ENCODE measurements around the gene DUSP9.

Gene DUSP9

DNA sequence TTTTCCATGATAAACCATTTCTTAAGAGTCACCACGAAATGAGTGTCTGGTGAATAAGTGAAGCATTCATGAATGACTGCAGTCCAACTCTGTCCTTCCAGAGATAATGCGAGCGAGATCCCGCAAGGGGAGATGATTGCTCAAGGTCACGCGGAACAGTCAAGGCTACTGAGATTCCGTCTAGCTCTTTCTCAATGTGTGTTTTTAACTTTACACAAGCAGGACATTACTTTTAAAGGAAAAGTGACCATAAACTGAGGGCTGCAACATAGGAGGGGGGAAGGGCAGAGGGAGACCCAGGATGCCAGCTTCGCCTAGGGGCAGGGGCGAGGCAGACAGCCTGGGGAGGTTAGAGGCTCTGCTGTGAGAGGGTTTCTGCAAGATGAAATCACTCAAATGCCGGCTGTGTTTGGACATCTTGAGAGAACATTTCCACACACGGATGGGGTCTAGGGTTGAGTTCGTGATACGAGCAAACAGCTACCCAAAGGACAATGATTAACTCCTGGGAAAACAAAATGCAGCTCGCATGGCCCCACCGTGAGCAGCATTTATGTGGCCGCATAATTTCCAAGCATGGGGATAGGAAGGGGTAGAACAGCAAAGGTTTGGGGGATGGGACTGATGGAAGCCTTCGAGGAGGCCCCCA is 24.2 kb upstream of the DUSP9 start:
- DNase-seq (ENCODE audit: low read depth in 2 of 2): no peak

DNA sequence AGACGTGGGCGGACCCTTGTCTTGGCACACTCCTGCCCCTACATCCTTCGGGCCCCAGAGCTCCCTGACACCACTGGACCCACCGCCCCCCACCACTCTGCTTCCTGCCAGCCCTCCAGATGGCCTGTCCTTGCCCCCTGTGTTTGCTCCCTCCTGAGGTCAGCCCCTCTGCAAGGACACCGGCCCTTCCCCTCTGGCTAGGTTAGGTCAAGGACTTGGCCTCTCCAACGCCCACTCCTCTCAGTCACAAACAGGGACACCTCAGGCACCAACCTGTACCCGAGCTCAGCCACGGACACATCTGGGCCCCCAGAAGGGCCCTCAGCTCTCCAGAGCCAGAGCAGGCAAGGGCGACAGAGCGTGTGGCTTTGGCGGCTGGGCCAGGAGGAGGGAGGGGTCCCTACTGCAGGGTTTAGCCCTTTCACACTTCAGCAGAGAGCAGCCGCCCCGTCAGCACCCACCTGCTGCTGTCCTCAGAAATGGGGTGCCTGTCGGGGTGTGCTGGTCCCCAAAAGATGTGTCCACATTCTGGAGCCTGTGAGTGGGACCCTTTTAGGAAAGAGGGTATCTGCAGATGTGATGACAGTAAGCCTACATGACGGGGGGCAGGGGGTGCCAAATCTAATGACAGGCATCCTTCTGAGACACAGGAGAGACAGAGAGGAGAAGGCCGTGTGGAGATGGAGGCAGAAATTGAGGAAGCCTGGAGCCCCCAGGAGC is 23.5 kb upstream of the DUSP9 start:
- DNase-seq (ENCODE audit: low read depth in 2 of 2): no peak

DNA sequence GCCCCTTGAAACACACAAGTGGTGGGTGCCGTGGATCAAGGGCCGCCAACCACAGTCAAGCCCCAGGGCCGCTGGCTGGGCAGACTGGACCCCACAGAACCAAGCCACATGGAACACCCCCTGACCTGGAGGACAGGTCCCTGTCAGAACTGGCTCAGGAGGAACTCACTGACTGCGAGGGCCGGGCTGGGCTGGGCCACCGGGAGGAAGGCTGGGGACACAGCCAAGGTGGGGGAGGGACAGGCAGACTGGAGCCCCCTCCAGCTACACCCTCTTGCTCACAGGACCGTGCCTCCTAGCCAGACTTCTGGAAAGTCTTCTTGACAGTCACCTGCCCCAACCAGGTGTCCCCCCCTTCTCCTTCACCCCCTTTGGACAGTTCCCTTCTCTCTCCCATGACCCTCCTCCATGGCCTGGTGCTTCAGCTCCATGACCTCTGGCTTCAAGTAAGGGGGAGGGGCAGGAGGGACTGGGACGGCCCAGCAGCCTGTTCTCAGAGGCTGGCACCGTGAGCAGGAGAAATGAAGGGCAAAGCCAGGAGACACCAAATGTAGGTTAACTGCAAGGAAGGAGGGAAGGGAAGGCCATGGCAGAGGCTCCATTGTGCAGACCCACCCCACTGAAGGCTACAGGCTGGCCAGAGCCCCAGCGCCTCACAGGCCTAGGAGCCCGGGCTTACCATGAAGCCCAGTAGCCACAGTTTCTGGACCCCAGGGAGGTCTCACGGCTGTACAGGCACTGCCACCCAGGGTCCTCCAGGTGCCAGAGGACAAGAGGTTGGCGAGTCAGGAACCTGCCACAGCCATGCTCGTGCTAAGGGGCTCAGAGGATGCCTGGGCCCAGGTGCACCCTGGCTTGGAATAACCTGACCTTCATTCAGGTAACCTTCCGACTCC is 22.6 kb upstream of the DUSP9 start:
- no peak for DNase-seq (ENCODE audit: low read depth in 2 of 2)

DNA sequence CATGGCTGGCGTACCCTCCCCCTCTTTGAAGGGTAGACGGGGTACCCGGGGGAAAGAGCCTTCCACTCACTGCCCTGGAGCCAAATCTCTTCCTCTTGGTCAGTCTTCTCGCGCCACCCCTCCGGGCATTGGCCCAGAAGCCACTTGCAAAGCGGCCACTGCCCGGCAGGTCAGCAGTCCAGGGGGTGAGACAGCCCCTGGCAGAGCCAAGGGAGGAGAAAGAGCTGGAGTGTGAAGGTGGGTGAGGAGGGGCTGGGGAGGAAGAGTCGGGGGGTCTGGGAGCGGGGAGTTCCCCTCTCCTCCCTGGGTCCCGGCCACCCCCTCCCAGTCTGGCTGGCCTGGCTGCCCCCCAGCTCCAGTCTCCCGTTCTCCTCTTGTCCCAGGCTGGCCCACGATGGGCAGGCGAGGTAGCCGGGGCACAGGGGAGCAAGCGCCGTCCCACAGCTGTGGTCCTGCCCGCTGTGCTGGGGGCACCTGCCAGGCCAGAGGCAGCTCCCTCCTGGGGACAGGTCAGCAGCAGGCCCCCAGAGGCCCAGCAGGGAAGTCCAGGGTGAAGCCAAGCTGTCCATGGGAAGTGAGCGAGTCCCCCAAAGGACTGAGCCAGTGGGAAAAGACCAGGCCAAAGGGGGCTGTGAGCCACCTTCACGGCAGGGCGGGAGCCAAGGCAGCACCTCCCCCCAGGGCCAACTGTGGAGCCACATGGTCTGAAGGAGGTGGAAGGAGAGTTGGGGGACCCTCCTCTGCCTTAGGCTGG is 21.6 kb upstream of the DUSP9 start:
- no peak for DNase-seq (ENCODE audit: low read depth in 2 of 2)

DNA sequence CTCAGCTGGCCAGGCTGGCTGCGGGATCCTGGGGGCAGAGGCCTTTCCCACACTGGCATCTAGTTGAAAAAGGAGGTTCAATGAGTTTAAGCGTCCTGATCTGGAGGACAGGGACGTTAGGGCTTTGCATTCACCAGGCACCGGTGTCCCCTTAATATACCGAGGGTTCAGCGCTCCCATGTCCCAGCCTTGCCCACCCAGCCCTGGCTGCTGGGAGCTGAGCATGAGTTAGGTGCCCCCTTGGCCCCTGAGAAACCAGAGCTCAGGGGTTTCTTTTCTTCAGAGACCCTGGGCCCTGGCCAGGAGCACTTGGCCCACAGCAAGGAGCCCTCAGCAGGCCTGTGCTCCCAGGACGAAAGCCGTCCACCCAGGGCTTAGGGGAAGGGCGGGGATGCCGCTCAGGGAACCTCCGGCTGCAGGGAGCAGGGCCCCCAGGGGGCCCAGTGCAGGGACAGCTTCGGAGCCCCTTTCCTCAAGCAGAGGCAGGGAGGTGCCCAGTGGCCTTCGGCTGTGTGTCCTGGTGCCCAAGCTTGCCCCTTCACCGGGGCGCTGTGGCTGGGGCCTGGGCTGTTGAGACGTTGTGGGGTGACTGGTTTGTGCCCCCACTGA is 20.9 kb upstream of the DUSP9 start:
- no peak for DNase-seq (ENCODE audit: low read depth in 2 of 2)

DNA sequence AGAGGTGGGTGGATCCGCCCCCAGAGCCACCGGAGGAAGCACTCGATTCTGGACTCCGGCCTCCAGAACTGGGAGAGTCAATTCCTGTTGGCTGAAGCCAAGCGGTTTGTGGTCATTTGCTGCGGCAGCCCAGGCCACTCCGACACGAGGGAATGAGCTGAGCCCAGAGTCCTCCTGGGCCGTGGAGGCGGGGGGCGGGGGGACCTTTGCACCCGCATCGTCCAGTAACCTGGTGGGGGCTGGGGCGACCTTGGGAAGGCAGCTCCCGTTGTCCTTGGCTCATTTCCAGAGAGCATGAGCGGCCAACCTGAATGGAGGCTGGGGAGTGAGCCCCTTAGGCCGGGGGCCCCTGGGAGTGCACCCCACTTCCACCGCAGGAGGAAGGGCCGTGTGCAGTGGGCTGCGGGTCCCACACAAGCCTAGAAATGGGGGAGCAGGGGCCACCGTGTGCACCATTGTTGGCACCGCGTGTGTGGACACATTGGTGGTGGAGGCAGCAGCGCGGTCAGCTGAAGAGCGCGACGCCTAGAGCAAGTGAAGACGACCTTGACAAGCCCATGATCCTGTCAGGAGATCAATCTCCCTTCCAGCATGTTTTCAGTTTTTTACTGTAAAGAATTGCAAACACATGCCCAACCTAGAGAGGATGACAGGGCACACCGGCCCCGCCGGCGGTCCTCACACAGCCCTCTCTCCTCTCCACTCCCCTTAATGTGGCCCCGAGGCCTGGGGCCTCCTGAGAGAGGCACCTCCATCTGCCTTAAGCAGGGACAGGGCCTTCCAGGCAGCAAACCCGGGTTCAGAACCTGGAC is 19.9 kb upstream of the DUSP9 start:
- DNase-seq (ENCODE audit: low read depth in 2 of 2): no peak

DNA sequence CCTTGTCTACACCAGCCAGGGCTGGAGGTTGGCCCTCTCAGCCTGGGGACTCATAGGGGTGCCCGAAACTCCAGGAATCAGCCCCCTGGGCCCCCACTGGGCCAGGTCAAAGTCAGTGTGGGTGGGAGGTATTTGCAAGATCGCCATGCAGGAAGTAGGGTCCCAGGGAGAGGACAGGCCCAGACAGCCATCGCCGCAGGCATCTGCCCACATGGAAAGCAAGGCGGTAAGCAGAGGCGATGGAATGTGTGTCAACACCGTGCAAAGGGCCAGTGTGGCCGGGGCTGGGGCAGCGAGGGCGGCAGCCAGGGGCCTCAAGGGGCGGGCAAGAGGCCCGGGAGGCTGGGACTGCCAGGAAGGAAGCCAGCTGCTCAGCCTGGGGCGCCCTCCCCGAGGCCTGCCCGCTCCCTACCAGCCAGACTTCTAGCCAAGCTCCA is 19.3 kb upstream of the DUSP9 start:
- no peak for DNase-seq (ENCODE audit: low read depth in 2 of 2)

DNA sequence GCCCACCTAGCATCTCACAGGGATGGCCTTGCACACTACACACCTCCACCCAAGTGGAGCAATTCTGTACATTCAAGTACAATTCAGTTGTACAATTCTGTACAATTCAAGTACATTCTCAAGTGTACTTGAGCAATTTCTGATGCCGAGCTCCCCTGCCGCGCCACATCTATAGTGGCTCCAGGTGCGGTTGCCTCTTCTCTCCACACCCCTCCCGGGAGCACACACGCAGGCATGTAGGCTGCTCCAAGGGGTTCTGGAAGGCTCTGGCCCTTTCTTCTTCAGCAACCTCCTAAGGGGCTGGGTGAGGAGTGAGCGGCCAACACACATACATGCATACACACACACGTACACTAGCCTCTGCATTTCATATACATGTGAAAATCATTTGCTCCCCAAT is 18.9 kb upstream of the DUSP9 start:
- no peak for DNase-seq (ENCODE audit: low read depth in 2 of 2)

DNA sequence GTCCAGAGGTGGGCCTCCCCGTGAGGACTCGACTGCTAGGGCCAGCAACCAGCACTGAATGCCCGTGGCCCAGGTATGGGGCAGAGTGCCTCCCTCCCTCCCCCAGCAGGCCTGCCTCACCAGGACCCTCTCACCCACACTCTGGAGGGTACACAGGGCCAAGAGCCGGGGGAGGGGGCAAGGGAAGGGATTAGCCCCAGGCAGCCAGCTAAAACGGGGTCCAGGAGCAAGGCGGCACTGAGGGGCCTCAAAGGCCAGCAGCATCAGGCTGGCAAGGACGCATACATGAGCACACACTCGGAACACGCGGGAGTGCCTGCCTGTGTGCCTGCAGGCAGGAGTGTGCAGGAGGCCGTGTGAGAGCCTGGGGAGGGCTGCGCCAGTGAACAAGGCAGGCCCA is 18.3 kb upstream of the DUSP9 start:
- DNase-seq (ENCODE audit: low read depth in 2 of 2): no peak

DNA sequence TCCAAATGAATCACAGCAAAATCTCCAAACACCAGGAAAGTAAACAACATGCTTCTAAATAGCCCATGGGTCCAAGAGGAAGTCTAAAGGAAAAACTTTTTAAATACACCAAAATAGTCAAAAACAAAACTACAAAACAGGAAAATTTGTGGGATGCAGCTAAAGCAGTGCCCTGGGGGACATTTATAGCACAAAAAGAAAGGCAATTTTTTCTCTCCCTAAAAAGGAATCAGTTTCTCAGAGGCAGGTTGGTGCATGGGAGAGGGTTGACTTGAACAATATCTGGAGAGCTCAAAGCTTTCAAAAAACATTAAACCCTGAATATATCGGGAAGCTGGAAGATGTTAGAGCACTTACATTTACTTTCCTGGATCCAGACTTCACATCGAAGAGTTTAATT is 15.7 kb upstream of the DUSP9 start:
- no peak for DNase-seq (ENCODE audit: low read depth in 2 of 2)

DNA sequence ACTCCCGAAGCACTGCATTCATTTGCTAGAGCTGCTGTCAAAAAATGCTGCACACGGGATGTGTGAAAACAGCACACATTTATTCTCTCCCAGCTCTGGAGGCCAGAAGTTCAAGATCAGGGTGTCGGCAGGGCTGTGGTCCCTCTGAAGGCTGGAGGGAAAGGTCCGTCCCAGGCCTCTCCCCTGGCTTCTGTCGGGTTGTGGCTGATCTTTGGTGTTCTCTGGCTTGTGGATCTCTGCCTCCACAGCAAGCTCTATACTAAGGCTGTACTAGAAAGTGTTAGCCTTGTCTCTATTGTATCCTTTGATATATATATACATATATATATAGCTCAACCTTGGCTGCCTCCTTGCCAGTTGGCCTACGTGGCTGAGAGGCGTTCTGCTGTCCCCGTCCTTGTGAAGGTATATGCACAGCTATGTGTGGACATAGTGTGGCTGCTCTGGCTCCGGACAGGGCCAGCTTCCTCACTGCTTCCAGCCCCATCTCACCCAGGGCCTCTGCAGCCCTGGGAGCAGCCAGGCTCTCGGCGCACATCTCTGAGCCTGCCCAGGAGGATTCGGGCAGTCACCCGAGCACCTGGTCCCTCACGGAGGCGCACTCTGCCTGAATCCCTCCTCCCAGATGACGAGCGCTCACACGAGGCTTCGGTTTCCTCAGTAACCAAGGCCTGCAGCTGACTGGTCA is 15.0 kb upstream of the DUSP9 start:
- DNase-seq (ENCODE audit: low read depth in 2 of 2): no peak

DNA sequence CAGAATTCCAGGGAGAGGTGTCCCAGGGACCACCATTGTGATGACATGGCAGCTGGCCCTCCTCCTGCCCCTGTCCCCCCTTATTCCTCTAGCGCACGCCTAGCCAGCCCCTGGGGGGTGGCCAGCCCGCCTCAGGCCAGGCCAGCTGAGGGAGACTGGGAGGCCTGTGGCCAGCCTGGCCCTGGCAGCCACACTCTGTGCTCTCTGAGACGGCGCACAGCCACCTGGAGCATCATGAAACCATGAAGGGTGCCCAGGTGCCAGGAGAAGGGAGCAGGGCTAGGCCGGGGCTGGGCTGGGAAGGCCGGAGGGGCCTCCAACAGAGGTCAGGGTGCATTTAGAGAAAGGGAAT is 14.4 kb upstream of the DUSP9 start:
- DNase-seq (ENCODE audit: low read depth in 2 of 2): no peak

DNA sequence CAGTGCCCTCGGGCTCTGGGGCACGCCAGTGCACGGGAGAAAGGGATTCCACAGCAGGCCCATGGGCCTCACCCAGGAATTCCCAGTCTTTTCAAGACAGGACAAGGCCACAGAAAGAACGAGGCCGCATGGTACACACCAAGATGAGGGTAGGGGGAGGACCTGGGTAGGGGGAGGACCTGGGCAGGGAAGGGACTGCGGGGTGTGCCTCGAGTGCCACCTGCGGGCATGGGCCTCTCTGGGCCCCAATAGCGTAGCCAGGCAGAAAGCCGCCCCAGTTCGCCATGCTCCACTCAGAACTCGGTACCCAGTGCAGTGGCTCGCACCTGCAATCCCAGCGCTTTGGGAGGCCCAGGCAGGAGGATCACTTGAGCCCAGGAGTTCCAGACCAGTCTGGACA is 14.0 kb upstream of the DUSP9 start:
- no peak for DNase-seq (ENCODE audit: low read depth in 2 of 2)

DNA sequence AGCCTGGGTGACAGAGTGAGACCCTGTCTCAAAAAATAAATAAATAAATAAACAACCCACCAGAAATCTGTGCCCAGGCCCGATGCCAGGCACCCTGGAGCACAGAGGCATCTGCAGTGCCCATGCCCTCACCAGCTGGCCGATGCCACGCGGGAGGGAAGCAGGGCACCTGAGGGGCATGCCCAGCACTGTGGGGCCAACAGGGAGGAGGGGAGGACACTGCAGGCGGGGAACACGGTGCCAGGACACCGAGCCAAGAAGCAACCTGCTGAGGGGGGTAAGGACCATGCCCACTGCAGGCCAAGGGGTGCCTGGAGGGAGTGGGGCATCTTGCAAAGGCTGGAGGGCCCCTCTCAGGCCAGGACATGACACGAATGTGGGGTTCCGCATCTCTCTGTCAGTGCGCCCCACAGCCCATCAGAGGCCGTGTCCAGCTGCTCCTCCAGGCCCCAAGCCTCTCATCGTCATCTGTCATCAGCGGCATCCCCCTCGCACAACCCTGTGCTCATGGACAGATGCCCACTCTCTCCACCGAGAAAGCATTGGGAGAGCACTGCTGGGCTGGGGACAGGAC is 13.3 kb upstream of the DUSP9 start:
- no peak for DNase-seq (ENCODE audit: low read depth in 2 of 2)

DNA sequence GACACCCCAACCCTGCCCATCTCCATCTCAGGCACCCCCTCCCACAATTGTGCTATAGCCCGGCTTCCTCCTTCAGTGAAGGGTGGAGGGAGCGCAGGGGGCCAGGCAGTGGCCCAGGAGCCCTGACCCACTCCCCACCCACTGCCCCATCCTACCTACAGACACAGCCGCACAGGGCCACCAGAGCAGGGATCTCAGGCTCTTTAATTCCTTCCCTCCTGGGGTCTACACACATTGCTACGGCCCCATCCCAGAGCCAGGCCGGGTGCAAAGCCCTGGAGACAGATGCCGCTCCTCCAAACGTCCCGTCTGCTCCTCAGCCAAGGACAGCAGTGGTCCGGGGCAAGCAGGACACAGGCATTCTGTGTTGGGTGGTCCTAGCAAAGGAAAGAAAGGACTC is 12.8 kb upstream of the DUSP9 start:
- no peak for DNase-seq (ENCODE audit: low read depth in 2 of 2)

DNA sequence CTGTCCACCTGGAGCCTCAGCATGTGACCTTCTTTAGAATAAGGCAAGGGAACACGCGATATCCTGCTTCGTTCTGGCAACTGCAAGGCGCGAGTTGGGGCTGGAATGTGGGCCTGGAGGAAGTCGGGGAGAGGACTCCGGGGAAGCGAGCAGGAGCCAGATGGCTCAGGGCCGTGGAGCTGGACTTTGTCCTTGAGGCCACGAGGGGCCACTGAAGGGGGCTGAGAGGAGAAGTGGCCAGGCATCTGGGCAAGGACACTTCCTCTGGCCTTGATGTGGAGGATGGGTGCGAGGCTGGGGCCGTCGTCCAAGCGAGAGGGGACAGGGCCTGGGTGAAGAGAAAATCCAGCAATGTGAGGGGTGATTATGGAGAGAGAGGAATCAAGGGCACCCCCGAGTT is 12.2 kb upstream of the DUSP9 start:
- DNase-seq (ENCODE audit: low read depth in 2 of 2): no peak

DNA sequence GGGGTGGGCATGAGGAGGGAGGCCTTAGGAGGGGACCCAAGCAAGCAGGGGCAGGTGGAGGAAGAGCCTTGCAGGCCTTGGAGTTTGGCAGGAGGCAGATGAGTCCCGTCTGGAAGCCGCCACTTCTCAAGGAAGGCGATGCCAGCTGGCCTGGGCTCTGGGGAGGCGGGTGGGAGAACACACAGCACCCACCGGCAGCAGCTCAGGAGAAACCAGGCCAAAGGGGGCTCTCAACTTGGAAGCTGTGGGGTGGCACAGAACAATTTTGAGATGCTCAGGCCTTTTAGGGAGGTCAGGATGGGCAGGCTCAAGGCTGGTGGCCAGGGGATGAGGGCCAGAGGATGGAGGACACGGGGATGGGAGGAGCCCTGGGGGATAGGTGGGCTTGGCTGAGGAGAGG is 11.6 kb upstream of the DUSP9 start:
- DNase-seq (ENCODE audit: low read depth in 2 of 2): no peak

DNA sequence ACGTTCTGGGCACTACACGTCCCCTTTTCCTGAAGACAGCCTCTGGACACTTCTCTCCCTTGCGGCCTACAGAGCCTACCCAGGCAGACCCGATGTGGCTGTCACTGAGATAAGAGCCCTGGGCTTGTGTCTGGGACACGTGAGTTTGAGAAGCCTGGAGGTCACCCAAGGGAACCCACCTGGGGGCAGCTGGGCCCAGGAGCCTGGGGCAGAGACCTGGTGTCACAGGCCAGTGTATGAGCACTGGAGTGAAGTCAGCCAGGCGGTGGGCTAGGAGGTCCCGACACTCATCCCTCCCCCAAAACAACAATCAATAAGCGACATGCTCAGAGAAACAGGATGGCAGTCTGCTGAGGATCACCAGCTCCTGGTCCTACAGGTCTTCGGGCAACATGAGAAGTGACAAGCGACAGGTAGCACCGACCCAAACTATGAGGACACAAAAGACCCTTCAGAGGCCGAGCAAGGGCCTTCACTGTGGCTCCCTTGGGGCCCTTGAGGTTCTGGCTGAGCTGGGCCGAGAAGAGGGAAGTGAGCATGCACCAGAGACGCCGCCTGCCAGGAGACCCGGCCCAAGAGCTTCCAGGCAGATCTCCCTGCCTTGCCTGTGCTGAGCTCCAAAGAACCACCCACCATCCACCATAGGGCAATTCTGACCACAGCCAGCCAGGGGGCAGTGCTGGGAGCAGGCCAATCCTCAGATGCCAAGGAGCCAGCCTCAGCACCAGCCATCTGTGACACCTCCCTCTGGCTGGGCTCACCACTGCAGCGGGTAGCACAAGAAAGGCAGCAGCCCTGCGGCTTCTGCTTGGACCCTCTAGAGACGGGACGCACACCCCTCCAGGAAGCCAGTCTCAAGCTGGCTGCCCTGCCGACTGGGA is 11.0 kb upstream of the DUSP9 start:
- DNase-seq (ENCODE audit: low read depth in 2 of 2): no peak

DNA sequence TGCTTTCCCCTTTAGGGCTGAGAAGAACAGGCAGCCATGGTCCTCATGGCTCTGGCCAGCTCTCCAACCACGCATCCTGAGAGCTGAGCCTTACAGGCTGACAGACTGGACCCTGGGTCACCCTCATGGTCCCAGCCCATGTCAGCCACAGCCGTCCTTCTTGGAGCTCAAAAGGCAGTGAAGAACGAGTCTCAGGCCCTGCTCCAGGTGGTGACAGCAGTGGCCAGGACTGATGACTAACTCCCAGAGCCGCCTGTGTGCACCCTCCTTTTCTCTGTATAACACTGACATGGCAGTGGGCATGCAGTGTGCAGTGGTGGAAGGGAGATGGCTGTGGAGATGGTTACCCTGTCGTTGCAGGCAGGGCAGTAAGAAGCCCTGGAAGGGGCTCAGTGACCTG is 10.3 kb upstream of the DUSP9 start:
- DNase-seq (ENCODE audit: low read depth in 2 of 2): no peak

Data from stimulated activated CD4-positive, alpha-beta T cell treated with anti-CD3 and anti-CD28 coated beads, Interleukin-1b, Interleukin-23, amount 100 ng/mL, for 4 hours (primary cell).